HG03060 (cell line): ENCODE measurements around the gene SMTN.

ENCODE experiments used
- ATAC-seq: cut with Tn5 transposase; IDR thresholded peaks from one replicate; pipeline ENCODE4 v1.9.1; 2021; ENCODE audit warnings: low read depth, moderate number of reproducible peaks; ENCODE audit not compliant: unreplicated experiment

The SMTN gene

DNA sequence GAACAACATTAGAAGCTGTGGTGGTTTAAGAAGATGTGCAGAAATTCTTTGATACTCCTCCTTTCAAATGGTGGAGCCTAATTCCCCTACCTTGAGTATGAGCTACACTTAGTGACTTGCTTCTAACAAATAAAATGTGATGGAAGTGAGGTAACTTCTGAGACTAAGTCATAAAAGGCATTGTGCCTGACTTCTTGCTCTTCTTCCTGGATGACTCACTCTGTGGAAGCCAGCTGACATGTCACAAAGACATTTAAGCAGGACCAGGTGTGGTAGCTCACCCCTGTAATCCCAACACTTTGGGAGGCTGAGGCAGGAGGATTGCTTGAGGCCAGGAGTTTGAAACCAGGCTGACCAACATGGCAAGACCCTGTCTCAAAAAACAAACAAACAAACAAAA, 63.1 kb downstream of the SMTN start:
- no peak for ATAC-seq

- no peak for ATAC-seq
Observed at GRCh38 chr22:31148488-31148887, 67.4 kb downstream of the SMTN start.

GRCh38 chr22:31148953-31149627, 68.0 kb downstream of the SMTN start:
- no peak for ATAC-seq

DNA sequence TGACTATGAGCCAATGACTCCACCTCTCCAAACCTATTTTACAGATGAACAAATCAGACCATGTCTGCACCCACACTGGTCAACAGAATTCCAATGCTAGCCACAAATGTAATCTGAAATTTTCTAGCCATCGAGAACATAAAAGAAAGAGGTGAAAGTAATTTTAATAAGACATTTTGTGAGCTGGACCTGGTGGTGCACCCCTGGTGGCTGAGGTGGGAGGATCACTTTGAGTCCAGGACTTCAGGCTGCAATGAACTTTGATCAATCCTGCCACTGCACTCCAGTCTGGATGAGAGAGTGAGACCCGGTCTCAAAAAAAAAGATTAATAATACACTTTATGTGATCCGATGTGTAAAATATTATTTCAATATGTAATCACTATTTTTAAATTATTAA, 69.5 kb downstream of the SMTN start:
- ATAC-seq: no peak

- no peak for ATAC-seq
Observed at GRCh38 chr22:31151872-31152271, 70.8 kb downstream of the SMTN start.

DNA sequence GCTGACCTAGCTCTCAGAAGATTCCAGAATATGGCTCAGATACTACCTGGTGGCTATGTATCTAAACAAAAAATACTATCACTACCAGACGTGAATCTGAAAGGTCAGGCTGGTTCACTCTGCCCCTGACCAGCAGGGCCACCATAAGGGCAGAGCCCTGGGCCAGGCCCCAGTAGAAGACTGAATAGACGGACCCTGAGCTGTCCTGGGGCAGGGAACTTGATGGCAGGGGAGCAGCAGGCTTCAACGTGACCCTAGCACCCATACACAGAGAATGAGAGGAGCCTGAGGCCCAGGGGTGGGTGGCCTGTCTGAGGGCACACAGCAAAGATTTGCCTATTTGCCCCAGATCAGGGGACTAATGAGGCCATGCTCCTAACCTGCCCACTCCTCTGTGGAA, 72.2 kb downstream of the SMTN start:
- ATAC-seq: no peak
